SU-DHL-6 (cell line): ENCODE data around the gene CASTOR2.
"Not testable (repeated sequence)": the region's sequence is repeated elsewhere in the genome, so short reads cannot be mapped to it uniquely, and the experiment has no call there.

Experiments used
- CTCF ChIP-seq: fragments of 200-600 bp; sonication (generic); IDR thresholded peaks from one replicate; pipeline ENCODE4 v1.5.1; 2017; ENCODE audit warnings: antibody characterized with exemption, mild to moderate bottlenecking, low read length, moderate library complexity; ENCODE audit not compliant: insufficient read depth, poor library complexity, severe bottlenecking
- EZH2phosphoT487 ChIP-seq: fragments of 200-600 bp; sonication (generic), shearing (Covaris generic); conservative IDR thresholded peaks from 2 replicates; pipeline ENCODE4 v1.6.1; 2018; ENCODE audit warnings: mild to moderate bottlenecking, antibody characterized with exemption, low read length, moderate library complexity, mixed read lengths

GRCh38 chr7:74963704-74964510 is 598 bp upstream of the CASTOR2 start:
- not testable (repeated sequence) for TF ChIP-seq CTCF, EZH2phosphoT487
